Pancreas (tissue), 10 donors: ENCODE measurements around the gene VSIR. TPM values are rescaled to one million over a fixed set of nuclear protein-coding genes. Genes with fewer than 3 reads are reported as not detected.

ENCODE experiments used
- ATAC-seq, 4 donors: fragments of 200-7000 bp; cut with Tn5 transposase; one replicate each; pipeline versions ENCODE4 v1.8.0 to v1.9.1; 2020; ENCODE audit warnings: mild to moderate bottlenecking in 4 of 4, moderate library complexity in 4 of 4
- DNase-seq, 6 donors: peaks; one replicate each; pipeline ENCODE4 v3.0.0-alpha.2; 2020
- FAIRE-seq: peaks from 2 replicates; lab custom pipeline; 2012; peaks lifted over from hg19 to GRCh38; lab: Jason Lieb, UNC
- H3K27ac ChIP-seq, 4 donors: fragments of 200-600 bp; sonication (generic); 1 replicate in 3 of 4; 2 replicates in 1 of 4; pipeline versions ENCODE4 v1.5.0 to v1.8.0; 2020
- H3K27me3 ChIP-seq, 4 donors: fragments of 200-600 bp; one replicate each; pipeline ENCODE4 v1.8.0; 2021
- H3K36me3 ChIP-seq, 3 donors: fragments of 200-600 bp; sonication (generic) in 1 of 3; one replicate each; pipeline versions ENCODE4 v1.5.0 to v1.8.0; 2020 to 2021
- H3K4me1 ChIP-seq, 3 donors: fragments of 200-600 bp; one replicate each; pipeline ENCODE4 v1.8.0; 2021
- H3K4me3 ChIP-seq, 4 donors: fragments of 200-600 bp; sonication (generic) in 2 of 4; one replicate each; pipeline versions ENCODE4 v1.5.0 to v1.8.0; 2020 to 2021
- H3K9me3 ChIP-seq, 4 donors: fragments of 200-600 bp; one replicate each; pipeline ENCODE4 v1.8.0; 2021
- WGBS, 2 donors: extraction: QIAGEN DNeasy Blood & Tissue Kit; methylation state at CpG; one replicate each; pipeline ENCODE4 v1.1.7; 2013; 5-methylcytosine and 5-hydroxymethylcytosine counted together
- intact Hi-C, 3 donors: fragments of 100-400 bp; cut with DNase I; formaldehyde crosslinking; loops; one replicate each; pipeline versions ENCODE4 v1.11.1 to v1.14.2; 2022
- polyA plus RNA-seq, 2 donors: library from polyadenylated mRNA; stranded (reverse); fragments of 200-250 nt; gene quantifications; one replicate each; pipeline ENCODE4 v1.2.3, GENCODE V29; 2013
- total RNA-seq, 6 donors: library from RNA; stranded (reverse); fragmentation: NEBNext Ultra II Directional in 4 of 6; extraction: Animal tissue kit (Norgen Biotek cat#: 25700) in 4 of 6; gene quantifications; one replicate each; pipeline versions ENCODE4 v1.2.1 to v1.2.4, GENCODE V29; 2021 to 2023
- TF ChIP-seq, protein P1 (sequence below), 4 donors: fragments of 200-600 bp; sonication (generic) in 3 of 4; IDR thresholded peaks; one replicate each; pipeline versions ENCODE4 v1.5.0 to v1.8.0; 2021; ENCODE audit warnings: antibody characterized with exemption in 4 of 4
- donor health status: healthy with polysubstance abuse.
- donor health status: DM: no; HTN: no; CAD: no; lungs with moderate emphysema.
- donor health status: DM: no; HTN: no; CAD: no.
- donor health status: control.
- donor health status: control.
- donor health status: Bipolar disorder and iron deficiency.
- donor health status: DM: yes; HTN: yes; CAD: no.
- donor health status: DM: no; HTN: no; CAD: no.
- donor health status: DM: no; HTN: no; CAD: no.
- donor health status: DM: yes; HTN: yes; CAD: no.

VSIR gene
- total and polyA plus RNA-seq, 8 donors, result 3.7 to 27.6 (median 9.3) TPM

DNA sequence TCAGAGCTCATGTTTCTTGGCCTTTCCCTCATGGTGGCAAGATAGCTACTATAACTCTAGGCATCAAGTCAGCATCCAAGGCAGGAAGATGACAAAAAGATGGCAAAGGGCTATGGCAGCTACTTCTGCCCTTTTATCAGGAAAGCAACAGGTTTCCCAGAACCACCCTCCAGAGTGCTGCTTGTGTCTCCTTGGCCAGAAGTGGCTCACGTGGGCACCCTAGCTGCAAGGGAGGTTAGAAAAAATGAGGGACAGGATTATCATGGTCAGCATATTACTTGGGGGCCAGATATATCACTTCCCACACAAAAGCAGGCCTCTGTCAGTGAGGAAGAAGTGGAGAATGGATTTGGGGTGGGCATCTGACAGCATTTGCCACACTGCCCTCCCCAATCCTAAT, 29.5 kb downstream of the VSIR start:
- WGBS, 2 donors, result 84 to 100% methylated on average over 1 of the region's 1 CpG
- Histone ChIP-seq H3K9me3 (no peaks in the 10 kb centered on the region), H3K4me1 (peaks cover 4 to 15% (median 9%) of the 10 kb centered on the region in 3 donors), H3K36me3 (no peaks in the 10 kb centered on the region), H3K27ac (no peak overlapping the region), H3K4me3 (no peak overlapping the region), H3K27me3 (no peaks in the 10 kb centered on the region)
- no peak for DNase-seq
- TF ChIP-seq, protein P1, sequence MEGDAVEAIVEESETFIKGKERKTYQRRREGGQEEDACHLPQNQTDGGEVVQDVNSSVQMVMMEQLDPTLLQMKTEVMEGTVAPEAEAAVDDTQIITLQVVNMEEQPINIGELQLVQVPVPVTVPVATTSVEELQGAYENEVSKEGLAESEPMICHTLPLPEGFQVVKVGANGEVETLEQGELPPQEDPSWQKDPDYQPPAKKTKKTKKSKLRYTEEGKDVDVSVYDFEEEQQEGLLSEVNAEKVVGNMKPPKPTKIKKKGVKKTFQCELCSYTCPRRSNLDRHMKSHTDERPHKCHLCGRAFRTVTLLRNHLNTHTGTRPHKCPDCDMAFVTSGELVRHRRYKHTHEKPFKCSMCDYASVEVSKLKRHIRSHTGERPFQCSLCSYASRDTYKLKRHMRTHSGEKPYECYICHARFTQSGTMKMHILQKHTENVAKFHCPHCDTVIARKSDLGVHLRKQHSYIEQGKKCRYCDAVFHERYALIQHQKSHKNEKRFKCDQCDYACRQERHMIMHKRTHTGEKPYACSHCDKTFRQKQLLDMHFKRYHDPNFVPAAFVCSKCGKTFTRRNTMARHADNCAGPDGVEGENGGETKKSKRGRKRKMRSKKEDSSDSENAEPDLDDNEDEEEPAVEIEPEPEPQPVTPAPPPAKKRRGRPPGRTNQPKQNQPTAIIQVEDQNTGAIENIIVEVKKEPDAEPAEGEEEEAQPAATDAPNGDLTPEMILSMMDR (IDR thresholded peaks at IDR 0.05), result no peak
- intact Hi-C loops, result no loop called here
- no peak for FAIRE-seq
- ATAC-seq, result no peak

DNA sequence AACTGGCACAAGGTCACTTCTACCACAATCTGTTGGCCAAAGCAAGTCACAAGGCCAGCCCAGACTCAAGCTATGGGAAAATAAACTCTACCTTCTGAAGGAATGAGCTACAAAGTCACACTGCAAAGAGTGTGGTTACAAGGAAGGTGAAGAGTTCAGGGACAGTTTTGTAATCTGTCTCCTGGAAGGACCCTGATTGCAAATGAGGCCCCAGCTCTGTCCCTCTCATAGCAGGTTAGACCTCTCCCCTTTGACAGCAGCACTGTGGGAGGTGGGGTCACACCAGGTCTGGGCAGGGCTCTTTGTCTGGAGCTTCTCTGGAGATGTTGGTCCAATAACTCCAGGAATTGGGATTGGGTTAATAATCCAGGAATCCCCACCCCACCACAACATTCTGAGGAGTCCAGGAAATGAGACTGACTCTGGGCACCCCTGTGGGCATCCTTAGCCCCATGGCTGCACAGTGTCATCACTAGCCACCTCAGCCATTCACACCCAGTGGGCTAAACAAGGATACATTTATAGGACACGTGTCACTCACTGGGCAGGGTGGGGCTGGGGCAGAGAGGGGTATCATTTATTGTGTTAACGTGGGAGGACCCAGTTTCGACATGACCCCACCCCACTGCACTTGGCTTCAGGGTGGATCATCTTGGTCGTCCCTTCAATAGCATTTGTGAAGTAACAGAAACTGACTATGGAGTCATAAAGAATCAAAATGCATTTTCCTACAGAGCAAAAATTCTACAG, 30.1 kb downstream of the VSIR start:
- Histone ChIP-seq H3K36me3 (no peaks in the 10 kb centered on the region), H3K4me3 (no peak overlapping the region), H3K4me1 (peaks cover 4 to 14% (median 9%) of the 10 kb centered on the region in 3 donors), H3K27me3 (no peaks in the 10 kb centered on the region), H3K9me3 (no peaks in the 10 kb centered on the region), H3K27ac (no peak overlapping the region)
- intact Hi-C loops, result no loop called here
- DNase-seq, result no peak
- FAIRE-seq, result no peak
- TF ChIP-seq, protein P1 (IDR thresholded peaks at IDR 0.05), result no peak
- no peak for ATAC-seq
- WGBS, 2 donors, result 82 to 83% methylated on average over 4 of the region's 4 CpGs

DNA sequence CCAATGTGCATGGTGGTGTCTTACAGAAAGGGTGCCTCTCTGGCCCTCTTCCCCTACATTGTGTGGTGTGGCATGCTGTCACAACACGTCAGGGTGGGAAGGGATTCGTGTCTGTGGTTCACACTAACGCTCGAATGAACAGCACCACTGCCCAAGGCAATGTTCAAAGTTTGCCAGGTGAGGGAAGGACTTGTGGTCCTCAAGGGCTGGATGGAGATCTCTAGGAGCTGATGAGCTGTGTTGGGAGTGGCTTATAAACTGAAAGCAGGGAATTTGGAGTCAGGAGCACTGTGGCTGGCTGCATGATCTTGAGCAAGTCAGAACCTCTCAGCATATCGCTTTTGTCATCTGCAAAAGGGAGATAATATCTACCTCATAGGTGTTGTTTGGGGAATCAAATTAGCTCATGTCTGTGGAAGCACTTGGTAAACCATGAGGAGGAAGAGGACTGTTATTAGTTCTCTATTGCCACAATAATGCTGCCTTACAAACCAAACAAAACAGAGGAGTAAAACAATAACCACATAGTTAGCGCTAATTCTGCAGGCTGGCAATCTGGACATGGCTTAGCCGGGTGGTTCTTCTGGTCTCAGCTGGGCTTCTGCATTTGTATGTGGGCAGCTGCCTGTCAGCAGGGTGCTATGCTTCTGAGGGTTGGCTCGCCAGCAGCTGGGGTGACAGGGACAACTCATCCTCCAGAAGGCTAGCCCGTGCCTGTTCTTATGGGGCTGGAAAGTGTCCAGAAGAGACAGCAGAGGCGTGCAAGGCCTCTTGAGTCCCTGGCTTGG, 30.8 kb downstream of the VSIR start:
- FAIRE-seq, result no peak
- Histone ChIP-seq H3K4me1 (peaks cover 4 to 14% (median 9%) of the 10 kb centered on the region in 3 donors), H3K4me3 (no peak overlapping the region), H3K27ac (no peak overlapping the region), H3K36me3 (no peaks in the 10 kb centered on the region), H3K9me3 (no peaks in the 10 kb centered on the region), H3K27me3 (no peaks in the 10 kb centered on the region)
- whole genome bisulfite sequencing, 2 donors, result 93 to 94% methylated on average over 10 of the region's 10 CpGs
- intact Hi-C loops, result no loop called here
- DNase-seq, result no peak
- TF ChIP-seq, protein P1 (IDR thresholded peaks at IDR 0.05), result no peak
- ATAC-seq, result no peak

DNA sequence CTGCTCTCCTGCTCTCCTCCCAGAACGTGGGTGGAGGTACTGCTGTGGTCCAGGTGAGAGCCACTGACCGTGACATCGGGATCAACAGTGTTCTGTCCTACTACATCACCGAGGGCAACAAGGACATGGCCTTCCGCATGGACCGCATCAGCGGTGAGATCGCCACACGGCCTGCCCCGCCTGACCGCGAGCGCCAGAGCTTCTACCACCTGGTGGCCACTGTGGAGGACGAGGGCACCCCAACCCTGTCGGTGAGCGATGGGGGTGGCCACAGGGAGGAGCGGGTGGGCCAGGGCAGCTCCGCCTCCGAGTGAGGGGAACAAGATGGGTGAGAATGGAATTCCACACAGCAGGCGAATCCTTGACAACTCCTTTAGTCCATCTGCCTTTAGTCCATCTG, 31.6 kb downstream of the VSIR start:
- peaks cover 0 to 7% (median 6%) of the 10 kb centered on the region in 3 donors for H3K4me1 ChIP-seq
- intact Hi-C loops, result no loop called here

More for the DNA sequence above, 31.6 kb downstream of the VSIR start:
- FAIRE-seq (no peak), ATAC-seq (no peak), DNase-seq (no peak)
- WGBS, 2 donors, result 93 to 96% methylated on average over 20 of the region's 20 CpGs
- no peaks in the 10 kb centered on the region for H3K9me3 ChIP-seq
- no peak overlapping the region for H3K4me3 ChIP-seq
- H3K27ac ChIP-seq, result no peak overlapping the region
- H3K27me3 ChIP-seq, result no peaks in the 10 kb centered on the region
- H3K36me3 ChIP-seq, result no peaks in the 10 kb centered on the region
- TF ChIP-seq, protein P1 (IDR thresholded peaks at IDR 0.05), result no peak
